Mucosa of descending colon (tissue), 3 donors: ENCODE results near the gene PLB1. TPM values are rescaled to one million over a fixed set of nuclear protein-coding genes. Genes with fewer than 3 reads are reported as not detected.

ENCODE experiments used
- ATAC-seq: fragments of 200-7000 bp; cut with Tn5 transposase; one replicate; pipeline ENCODE4 v1.9.1; 2020; ENCODE audit warnings: mild to moderate bottlenecking, moderate library complexity
- DNase-seq, 3 donors: peaks; one replicate each; pipeline ENCODE4 v3.0.0-alpha.2; 2020
- H3K36me3 ChIP-seq: fragments of 200-600 bp; one replicate; pipeline ENCODE4 v1.8.0; 2021; ENCODE audit warnings: low read depth, mild to moderate bottlenecking
- H3K4me1 ChIP-seq: fragments of 200-600 bp; one replicate; pipeline ENCODE4 v1.8.0; 2021; ENCODE audit warnings: low read depth, mild to moderate bottlenecking
- H3K4me3 ChIP-seq: fragments of 200-600 bp; one replicate; pipeline ENCODE4 v1.8.0; 2021; ENCODE audit warnings: mild to moderate bottlenecking
- H3K9me3 ChIP-seq: fragments of 200-600 bp; one replicate; pipeline ENCODE4 v1.8.0; 2021; ENCODE audit warnings: mild to moderate bottlenecking
- intact Hi-C, 2 donors: fragments of 100-400 bp; cut with DNase I in 1 of 2; cut with micrococcal nuclease in 1 of 2; formaldehyde crosslinking; loops; one replicate each; pipeline versions ENCODE4 v1.11.0 to v1.11.1; 2022; cut with DNase I, micrococcal nuclease
- total RNA-seq, 3 donors: library from RNA; stranded (reverse); fragmentation: NEBNext Ultra II Directional in 2 of 3; extraction: Animal tissue kit (Norgen Biotek cat#: 25700) in 2 of 3; gene quantifications; one replicate each; pipeline versions ENCODE4 v1.2.1 to v1.2.4, GENCODE V29; 2021 to 2023
- TF ChIP-seq, protein P1 (sequence below): fragments of 200-600 bp; IDR thresholded peaks from one replicate; pipeline ENCODE4 v1.8.0; 2022; ENCODE audit warnings: antibody characterized with exemption, mild to moderate bottlenecking
- donor health status: DM: no; HTN: no; CAD: no; lungs with moderate emphysema.
- donor health status: DM: no; HTN: no; CAD: no.
- donor health status: DM: no; HTN: yes; CAD: no.

PLB1 gene
- total RNA-seq, 3 donors from 2014 or later: 2.4 to 4.9 (median 3.6) TPM

GRCh38 chr2:28673338-28673737 is 177.5 kb downstream of the PLB1 start:
- DNase-seq: no peak
- TF ChIP-seq, protein P1, sequence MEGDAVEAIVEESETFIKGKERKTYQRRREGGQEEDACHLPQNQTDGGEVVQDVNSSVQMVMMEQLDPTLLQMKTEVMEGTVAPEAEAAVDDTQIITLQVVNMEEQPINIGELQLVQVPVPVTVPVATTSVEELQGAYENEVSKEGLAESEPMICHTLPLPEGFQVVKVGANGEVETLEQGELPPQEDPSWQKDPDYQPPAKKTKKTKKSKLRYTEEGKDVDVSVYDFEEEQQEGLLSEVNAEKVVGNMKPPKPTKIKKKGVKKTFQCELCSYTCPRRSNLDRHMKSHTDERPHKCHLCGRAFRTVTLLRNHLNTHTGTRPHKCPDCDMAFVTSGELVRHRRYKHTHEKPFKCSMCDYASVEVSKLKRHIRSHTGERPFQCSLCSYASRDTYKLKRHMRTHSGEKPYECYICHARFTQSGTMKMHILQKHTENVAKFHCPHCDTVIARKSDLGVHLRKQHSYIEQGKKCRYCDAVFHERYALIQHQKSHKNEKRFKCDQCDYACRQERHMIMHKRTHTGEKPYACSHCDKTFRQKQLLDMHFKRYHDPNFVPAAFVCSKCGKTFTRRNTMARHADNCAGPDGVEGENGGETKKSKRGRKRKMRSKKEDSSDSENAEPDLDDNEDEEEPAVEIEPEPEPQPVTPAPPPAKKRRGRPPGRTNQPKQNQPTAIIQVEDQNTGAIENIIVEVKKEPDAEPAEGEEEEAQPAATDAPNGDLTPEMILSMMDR: no peak
- Histone ChIP-seq H3K9me3 (no peaks in the 10 kb centered on the region), H3K4me1 (peaks cover 6% of the 10 kb centered on the region), H3K4me3 (no peak overlapping the region), H3K36me3 (no peaks in the 10 kb centered on the region)
- no peak for ATAC-seq
- intact Hi-C loops: no loop called here

GRCh38 chr2:28674062-28674712 is 178.3 kb downstream of the PLB1 start:
- no peaks in the 10 kb centered on the region for H3K36me3 ChIP-seq
- no peaks in the 10 kb centered on the region for H3K4me1 ChIP-seq
- ATAC-seq (no peak), DNase-seq (no peak)
- H3K9me3 ChIP-seq: no peaks in the 10 kb centered on the region
- intact Hi-C loops: no loop called here
- no peak overlapping the region for H3K4me3 ChIP-seq
- TF ChIP-seq, protein P1: no peak

DNA sequence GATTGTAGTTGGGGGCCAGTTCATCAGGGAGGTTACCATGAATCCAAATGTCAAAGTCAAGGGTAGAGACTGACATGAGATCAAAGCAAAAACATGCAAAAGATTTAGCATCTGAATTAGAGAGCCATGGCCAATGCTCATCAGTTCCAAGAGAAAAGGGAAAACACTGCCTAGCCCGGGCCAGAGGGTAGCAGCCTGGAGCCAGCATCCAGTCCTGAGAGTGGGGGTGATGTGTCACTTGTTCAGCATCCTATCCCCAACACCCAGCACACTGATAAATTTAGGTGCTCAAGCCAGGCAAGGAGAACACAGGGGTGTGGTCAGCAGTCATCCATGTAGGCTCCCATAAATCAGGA is 178.8 kb downstream of the PLB1 start:
- no peaks in the 10 kb centered on the region for H3K9me3 ChIP-seq
- no peaks in the 10 kb centered on the region for H3K36me3 ChIP-seq
- DNase-seq: no peak
- TF ChIP-seq, protein P1: no peak
- H3K4me3 ChIP-seq: no peak overlapping the region
- no peaks in the 10 kb centered on the region for H3K4me1 ChIP-seq
- intact Hi-C loops: no loop called here
- no peak for ATAC-seq

DNA sequence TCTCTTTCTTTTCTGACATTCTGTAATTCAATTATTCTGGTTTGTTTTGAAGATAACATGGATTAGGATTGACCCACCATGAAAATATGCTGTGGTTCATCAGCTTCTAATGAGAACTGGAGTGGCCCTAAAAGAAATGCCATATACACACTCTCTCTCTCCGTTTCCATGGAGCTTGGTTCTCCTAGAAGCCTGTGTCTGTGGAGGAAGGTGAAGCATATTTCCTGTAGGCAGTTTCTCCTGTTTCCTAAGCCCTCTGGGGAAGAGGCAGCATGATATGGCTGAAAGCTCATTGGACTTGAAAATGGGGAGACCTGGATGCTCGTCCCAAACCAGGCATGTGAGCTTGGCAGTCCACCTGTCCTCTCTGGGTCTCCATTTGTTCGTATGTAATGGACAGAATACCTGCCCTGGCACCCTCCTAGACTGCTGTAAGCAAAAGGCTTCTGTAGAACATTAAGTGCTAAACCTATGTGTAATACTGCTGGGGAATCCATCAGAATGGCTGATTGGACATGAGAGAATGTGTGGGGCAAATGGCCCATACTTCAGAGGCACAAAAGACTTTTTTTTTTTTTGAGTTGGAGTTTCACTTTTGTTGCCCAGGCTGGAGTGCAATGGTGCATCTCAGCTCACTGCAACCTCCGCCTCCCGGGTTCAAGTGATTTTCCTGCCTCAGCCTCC is 180.4 kb downstream of the PLB1 start:
- Histone ChIP-seq H3K4me1 (no peaks in the 10 kb centered on the region), H3K4me3 (no peak overlapping the region), H3K9me3 (no peaks in the 10 kb centered on the region), H3K36me3 (no peaks in the 10 kb centered on the region)
- intact Hi-C loops: no loop called here
- DNase-seq (no peak), ATAC-seq (no peak)
- TF ChIP-seq, protein P1: no peak

DNA sequence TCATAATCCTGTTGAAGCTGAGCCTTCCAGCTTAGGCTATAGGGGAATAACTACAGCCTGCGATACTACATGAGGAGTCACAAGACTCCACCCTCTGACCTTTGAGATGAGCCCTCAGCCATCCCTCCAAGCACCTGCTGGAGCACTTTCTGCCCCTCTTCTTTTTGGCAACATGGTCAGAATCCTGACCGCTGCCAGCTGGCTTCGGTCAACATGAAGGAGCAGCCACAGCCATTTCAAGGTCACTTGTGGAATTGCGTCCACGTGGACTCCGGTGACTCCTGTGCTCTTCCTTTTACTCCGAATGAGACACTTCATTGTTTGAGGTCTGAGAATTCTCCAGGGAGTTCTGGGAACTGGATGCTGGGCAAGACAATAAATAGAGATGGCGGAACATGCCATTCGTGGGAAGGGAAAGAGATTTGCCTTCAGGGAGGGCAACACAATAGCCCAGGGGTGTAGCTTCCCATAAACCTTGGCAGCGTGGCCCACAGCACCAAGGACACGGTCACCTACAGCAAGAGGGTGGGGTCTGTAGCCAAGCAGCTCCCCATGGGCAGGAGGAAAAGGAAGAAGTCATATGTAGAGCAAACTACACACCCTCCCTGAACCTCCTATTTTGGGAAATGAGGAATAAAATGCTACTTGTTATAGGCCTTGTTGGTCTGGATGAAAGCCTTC is 182.5 kb downstream of the PLB1 start:
- intact Hi-C loops: no loop called here
- no peaks in the 10 kb centered on the region for H3K36me3 ChIP-seq
- no peaks in the 10 kb centered on the region for H3K9me3 ChIP-seq
- TF ChIP-seq, protein P1: no peak
- DNase-seq: no peak
- H3K4me1 ChIP-seq: no peaks in the 10 kb centered on the region
- ATAC-seq: peak; percentile 50
- H3K4me3 ChIP-seq: no peak overlapping the region
